DMS53 treated with DMSO at 0.1 percent for 48 hours (cell line): ENCODE data around the gene LSM14A.
A peak's percentile ranks its signal among the peaks of the same experiment; 100 is the strongest.

Source experiments
- DNase-seq: peaks from one replicate; lab custom pipeline; 2025; ENCODE audit not compliant: unreplicated experiment; lab: John Stamatoyannopoulos, UW

LSM14A gene

GRCh38 chr19:34254046-34254697 is 81.9 kb downstream of the LSM14A start, which contains the start of gene GARRE1:
TSS of gene GARRE1 (plus strand) at chr19:34254554. CDS start at chr19:34300474, 45,920 bp downstream.
- peak; percentile 45 for DNase-seq

DNA sequence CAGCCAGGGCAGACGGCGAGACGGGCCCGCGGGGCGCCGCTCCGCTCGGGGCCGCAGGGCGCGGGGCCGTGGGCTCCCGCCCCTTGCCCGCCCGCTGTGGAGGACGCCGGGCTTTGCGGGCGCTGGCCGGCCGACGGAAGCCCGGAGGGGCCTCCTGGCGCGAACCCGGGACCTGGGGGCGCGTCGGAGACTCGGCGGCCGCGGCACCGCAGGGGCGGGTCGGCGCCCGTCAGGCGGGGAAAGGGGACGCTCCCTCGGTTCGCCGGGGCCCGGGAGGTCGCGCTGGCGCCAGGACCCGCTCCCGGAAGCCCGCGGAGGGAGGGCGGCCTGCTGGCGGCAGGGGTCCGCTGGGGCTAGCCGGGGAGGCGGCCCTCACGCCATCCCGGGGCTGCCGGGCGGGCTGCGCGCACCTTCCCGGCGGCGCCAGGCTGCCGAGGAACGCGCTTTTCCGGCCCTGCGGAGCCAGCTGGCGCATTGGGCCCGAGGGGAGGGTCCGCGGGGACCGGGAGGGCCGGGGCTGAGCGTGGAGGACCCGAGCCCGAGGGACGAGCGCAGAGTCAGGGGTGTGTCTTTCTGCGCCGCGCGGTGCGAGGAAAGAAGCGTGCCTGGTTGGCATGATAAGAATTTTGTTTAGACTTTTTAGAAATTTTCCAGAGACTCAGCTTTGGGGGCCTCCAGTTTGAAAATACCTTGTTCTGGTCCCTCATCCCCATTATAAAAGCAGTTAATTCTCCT is 82.6 kb downstream of the LSM14A start:
- peak; percentile 30 for DNase-seq

GRCh38 chr19:34255546-34255945 is 83.2 kb downstream of the LSM14A start:
- DNase-seq, result no peak

- DNase-seq, result no peak
These were observed 84.7 kb downstream of the LSM14A start for GRCh38 chr19:34256835-34257558.

GRCh38 chr19:34257559-34257924 is 85.2 kb downstream of the LSM14A start:
- DNase-seq, result no peak

DNA sequence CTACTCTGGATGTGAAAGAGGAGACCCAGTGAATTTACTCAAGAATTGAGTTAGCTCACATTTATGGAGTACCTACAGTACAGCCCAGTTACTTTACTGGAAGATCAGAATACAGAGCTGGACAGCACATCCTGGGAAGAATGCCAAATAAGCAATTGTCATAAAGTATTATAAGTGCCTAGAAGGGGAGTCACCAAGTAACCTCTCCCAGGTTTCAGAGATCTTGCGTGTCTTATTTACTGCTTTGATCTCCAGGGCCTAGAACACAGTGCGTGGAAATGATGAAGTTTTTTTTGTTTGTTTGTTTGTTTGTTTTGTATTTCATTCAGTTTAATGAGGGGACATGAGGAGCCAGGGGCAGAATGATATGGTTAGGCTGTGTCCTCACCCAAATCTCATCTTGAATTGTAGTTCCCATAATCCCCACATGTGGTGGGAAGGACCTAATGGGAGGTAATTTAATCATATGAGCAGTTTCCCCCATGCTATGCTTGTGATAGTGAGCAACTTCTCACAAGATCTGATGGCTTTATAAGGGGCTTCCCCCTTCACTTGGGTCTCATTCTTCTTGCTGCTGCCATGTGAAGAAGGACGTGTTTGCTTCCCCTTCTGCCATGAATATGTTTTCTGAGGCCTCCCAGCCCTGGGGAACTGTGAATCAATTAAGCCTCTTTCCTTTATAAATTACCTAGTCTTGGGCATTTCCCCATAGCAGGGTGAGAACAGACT is 87.2 kb downstream of the LSM14A start:
- DNase-seq, result no peak

DNA sequence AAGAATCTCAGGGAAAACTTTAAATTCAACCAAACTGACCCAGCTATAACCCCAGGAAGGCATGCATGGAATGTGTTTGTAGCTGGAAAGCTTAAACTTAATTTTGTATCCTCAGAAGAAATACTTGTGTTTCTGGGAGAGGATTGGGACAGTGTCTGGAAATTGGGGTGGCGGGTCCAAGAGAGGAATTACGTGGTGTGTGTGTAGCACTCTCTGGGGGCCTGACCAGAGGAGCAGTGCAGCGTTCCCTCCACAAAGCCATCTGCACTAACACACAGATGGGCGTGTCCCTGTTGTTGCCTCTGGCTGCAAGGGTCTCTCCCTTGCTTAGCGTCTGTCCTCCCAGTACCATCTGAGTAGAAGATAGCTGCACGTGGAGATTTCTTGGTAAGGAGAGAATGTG is 88.5 kb downstream of the LSM14A start:
- DNase-seq, result no peak

DNA sequence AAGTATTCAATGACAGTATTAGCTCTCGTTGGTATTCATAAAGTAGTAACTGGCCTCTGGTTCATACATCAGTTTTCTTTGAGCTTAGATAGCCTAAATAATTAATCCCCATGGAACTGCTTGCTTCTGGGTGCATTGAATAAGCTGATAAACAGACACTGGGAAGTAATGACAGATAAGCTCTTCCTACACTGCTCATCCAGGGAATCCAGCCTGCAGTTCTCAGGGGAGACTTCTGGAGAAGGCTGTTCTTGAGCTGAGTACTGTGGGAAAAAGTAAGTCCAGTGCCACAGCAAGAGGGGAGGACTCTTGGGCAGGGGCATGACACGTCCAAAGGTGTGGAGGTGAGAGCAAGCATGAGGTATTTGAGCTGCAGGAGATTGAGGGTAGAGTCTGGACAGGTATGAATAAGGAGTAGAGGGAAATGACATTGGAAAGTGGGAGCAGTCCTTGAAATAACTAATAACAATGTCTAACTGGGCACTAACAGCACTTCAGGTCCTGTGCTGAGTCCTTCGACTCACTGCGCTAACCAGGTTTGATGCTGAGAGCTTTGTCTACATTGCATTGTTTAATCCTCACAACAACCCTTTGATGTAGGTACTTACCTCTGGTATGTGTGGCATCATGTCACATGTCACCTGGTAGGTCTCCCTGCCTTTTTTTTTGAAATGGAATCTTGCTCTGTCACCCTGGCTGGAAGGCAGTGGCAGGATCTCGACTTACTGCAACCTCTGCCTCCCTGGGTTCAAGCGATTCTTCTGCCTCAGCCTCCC is 89.2 kb downstream of the LSM14A start:
- DNase-seq, result peak; percentile 77

- DNase-seq, result peak; percentile 15
These were observed 91.5 kb downstream of the LSM14A start for GRCh38 chr19:34263745-34264237.

DNA sequence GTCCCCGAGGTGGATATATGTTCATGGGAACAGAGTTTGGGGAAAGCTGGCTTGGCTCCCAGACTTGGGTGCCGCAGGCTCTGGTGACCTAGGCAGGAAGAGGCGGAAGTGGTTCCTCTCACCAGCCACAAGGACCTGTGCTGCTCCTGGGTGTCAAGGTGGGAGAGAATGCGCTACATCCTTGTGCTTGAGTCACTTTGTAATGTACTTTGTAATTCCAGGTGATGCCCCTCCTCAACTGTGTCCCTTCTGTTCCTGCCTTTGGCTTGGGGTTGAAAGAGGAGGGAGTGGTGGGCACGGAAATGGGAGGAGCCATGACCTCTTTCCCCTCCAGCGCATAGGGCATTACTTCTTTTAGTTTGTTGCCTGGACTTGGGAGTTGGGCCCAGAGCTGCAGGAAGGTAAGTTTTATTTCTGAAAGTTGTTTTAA is 92.9 kb downstream of the LSM14A start:
- no peak for DNase-seq

GRCh38 chr19:34269081-34269480 is 96.8 kb downstream of the LSM14A start:
- no peak for DNase-seq

- DNase-seq, result no peak
These were observed 97.2 kb downstream of the LSM14A start for GRCh38 chr19:34269489-34269888.

- no peak for DNase-seq
These were observed 97.8 kb downstream of the LSM14A start for GRCh38 chr19:34269968-34270621.

- no peak for DNase-seq
These were observed 100.8 kb downstream of the LSM14A start for GRCh38 chr19:34273121-34273520.

DNA sequence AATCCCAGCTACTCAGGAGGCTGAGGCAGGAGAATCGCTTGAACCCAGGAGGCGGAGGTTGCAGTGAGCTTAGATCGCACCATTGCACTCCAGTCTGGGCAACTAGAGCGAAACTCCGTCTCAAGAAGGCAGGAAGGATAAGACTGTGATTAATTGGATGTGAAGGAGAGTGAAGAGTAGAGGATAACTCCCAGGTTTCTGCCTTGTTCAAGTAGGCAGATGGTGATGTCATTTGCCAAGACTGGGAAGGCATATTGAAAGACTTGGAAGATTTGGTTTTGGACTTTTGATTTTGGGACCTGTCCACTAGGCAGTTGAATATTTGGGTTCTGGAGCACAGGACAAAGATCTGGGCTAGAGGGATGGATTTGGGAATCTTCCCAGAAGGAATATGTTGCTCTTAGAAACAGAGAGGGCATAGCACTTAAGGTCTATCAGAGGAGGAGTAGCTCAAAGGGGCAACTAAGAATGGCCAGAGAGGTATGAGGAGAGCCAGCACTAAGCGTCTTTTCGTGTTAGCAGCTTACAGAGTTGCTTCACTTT is 102.1 kb downstream of the LSM14A start:
- no peak for DNase-seq

- DNase-seq, result no peak
These were observed 102.7 kb downstream of the LSM14A start for GRCh38 chr19:34274827-34275625.

- no peak for DNase-seq
These were observed 103.4 kb downstream of the LSM14A start for GRCh38 chr19:34275705-34276104.

- DNase-seq, result no peak
These were observed 104.3 kb downstream of the LSM14A start for GRCh38 chr19:34276614-34277013.

DNA sequence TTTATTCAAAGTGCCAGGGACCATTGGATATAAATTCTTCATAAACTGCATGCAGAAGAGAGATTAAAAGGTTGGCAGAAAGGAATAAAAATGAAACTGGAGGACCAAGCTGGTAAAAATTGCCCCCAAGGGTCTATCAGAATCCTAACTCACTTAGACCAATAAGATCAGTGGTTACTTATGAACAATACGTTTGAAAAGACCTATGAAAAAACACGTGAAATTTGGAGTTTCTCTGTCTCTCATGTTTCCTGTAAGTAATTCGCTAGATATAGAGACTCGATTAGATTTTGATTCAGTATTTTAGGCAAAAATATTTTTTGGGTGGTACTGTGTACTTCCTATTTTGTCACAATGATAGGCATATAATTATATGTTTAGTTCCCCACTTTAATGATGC is 104.9 kb downstream of the LSM14A start:
- DNase-seq, result no peak
